ENCODE results near the gene CNPY4.

Gene CNPY4, protein sequence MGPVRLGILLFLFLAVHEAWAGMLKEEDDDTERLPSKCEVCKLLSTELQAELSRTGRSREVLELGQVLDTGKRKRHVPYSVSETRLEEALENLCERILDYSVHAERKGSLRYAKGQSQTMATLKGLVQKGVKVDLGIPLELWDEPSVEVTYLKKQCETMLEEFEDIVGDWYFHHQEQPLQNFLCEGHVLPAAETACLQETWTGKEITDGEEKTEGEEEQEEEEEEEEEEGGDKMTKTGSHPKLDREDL

DNA sequence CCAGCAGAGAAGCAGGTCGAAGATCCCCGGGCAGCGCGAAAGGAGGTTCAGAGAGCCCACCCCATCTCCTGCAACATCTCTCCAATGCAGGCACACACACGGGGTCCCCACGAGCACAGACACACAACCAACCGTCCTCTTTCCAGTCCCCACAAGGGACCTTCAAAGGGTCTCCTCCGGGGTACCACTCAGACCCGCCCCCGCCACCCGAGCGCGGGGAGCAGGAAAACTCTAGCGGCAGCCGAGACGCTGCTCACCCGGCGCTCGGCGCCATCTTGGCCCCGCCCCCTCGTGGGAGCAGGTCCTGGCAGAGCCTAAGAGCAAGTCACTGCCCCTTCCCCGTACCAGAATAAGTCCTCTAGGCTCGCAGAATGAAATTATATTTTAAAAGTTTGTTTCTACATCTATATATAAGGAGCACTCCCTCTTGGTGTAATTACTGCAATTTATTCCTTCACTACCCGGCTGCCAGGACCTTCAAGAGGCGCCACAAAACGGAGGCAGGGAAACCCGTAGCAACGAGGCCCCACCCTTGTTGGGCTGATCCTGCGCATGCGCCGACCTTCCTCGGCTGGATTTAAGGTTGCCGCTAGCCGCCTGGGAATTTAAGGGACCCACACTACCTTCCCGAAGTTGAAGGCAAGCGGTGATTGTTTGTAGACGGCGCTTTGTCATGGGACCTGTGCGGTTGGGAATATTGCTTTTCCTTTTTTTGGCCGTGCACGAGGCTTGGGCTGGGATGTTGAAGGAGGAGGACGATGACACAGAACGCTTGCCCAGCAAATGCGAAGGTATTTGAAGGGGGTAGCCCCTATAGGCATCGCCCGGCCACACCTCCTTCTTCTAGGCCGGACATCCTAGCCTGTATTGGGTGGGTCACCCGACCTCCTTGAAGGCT lies at the start of gene CNPY4, which contains the start of gene TAF6:
Gene CNPY4, plus strand, starts transcription at position 563 of the 898 bp plus-strand sequence. Its CDS starts 111 bp downstream, at position 674.
Gene TAF6, minus strand, starts transcription at position 287 of the 898 bp plus-strand sequence. CDS start 5,149 bp downstream, outside the sequence.
- peak; percentile 100 for DNase-seq (ENCODE audit: low spot score)

DNA sequence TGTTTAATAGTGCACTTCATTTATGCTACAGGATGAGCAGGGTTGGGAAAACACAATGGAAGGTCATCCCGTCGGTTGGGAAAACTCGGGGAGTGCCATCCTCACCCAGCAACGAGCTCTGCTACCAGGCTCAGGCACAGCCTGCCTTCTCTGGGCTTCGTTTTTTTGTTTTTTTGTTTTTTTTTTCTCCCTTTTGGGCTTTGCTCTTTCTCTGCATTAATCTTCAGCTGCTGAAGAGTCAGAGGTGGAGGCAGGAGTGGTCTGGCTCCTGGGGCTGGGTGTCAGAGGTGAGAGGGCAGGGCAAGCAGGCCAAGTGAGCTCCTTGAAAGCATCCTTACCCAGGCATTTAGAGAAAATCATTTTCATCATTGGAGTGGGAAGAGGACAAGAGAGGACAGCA lies 49.4 kb upstream of the CNPY4 start:
- DNase-seq (ENCODE audit: low spot score): no peak

DNA sequence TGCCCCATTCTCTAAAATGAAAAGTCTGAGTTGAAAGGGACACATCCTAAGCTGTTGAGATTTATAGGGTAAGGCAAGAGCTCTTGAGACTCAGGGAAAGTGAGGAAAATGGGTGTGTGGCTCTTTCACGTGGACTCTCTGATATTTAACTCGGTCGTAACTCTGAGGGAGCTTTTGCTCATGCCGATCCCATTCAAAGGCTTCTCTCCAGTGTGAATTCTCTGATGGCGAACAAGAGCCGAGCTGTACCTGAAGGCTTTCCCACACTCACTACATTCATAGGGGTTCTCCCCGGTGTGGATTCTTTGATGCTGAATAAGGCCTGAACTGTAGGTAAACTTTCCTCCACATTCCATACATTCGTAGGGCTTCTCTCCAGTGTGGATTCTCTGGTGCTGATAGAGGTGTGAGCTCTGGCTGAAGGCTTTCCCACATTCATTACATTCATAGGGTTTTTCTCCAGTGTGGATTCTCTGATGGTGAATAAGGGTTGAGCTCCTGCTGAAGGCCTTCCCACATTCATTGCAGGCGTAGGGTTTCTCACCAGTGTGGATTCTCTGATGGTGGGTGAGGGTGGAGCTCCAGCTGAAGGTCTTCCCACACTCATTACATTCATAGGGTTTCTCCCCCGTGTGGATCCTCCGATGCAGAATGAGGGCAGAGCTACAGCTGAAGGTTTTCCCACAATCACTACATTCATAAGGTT lies 48.3 kb upstream of the CNPY4 start:
- DNase-seq (ENCODE audit: low spot score): no peak

DNA sequence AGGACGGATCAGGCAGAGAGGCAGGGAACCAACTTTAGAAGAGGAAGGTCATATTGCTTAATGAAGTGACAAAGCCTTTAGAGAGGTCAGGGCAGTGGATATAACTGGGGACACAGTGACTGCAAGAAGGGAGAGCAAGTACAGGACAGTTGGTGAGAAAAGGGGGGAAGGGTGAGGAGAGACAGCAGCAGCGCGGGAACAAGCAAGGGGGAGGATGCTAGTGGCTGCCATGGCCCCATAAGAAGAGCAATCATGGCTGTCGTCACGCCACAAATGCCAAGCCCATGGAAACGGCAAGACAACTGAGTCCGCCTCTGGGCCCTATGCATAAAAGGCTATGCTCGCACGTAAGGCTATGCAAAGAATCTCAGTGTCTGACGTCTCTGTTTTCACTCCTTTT lies 47.0 kb upstream of the CNPY4 start:
- no peak for DNase-seq (ENCODE audit: low spot score)

DNA sequence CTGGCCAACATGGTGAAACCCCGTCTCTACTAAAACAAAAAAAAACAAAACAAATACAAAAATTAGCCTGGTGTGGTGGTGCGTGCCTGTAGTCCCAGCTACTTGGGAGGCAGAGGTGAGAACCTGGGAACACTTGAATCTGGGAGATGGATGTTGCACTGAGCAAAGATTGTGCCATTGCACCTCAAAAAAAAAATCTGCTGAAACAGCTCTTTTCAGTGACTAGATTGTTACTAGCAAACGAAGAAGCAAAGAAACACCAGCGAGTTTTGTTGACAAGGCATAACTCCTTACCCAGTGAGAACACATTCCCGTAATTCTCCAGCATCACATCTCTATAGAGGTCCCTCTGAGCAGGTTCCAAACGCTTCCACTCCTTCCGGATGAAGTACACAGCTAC lies 44.6 kb upstream of the CNPY4 start:
- DNase-seq (ENCODE audit: low spot score): no peak

DNA sequence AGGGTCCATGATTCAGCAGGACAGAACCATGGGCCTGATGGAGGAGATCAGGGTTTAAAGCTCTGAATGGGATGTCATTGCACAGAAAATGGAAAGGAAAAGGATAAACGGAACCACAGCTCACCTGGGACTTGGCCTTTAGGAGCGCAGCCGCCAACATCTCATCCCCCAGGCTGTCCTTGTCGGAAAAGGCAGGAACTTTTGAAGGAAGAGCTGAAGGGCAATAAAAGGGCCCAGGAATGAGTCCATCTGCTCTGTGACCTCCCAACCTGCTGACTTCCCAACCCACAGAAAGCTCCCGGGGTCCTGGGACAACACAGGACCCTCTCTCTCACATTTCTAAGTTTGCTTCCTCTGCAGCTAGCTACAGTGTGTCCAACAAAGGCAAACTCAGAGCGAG lies 44.0 kb upstream of the CNPY4 start:
- DNase-seq (ENCODE audit: low spot score): no peak

DNA sequence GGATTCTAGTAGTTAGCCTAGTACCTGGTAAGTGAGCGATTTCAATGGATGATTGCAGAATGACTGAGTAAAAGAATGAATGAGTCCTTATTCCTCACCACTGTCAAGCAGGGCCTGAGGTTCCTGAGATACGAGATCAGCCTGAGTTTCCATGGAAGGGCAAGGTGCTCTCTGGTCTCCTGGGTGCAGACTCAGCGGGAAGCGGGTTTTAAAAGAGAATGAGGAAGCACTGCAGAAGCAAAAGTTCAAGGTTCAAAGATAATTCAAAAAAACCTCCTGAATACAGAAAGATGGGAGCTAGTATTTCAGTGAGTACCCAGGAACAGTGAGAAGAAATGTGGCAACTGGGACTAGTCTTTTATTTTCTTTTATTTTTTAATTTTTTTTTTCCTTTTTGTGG lies 42.2 kb upstream of the CNPY4 start:
- DNase-seq (ENCODE audit: low spot score): no peak

DNA sequence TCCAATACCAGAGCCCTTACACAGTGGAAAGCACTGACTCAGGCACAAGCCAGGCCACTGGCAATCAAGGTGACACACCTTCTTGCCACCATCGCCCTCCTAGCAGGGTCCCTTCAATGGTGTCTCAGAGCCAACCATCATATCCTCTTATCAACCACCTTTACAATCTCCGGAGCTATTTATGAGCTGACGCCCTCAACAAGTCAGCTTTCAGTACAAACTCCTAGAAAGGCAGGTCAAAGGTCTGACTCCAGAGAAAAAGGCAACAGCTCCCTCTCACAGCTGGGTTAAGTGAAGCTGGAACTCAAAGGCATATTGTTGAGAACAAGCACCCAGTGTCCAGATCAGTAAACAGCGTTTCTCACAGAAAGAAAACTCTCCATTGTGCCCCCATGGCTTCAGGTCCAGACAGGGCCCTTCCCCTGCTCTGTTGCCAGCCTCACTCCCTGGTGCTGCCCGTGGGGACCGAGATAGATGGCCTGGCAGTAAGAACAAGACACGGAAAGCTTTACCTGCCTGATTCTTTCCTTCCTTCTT lies 40.3 kb upstream of the CNPY4 start:
- DNase-seq (ENCODE audit: low spot score): no peak

DNA sequence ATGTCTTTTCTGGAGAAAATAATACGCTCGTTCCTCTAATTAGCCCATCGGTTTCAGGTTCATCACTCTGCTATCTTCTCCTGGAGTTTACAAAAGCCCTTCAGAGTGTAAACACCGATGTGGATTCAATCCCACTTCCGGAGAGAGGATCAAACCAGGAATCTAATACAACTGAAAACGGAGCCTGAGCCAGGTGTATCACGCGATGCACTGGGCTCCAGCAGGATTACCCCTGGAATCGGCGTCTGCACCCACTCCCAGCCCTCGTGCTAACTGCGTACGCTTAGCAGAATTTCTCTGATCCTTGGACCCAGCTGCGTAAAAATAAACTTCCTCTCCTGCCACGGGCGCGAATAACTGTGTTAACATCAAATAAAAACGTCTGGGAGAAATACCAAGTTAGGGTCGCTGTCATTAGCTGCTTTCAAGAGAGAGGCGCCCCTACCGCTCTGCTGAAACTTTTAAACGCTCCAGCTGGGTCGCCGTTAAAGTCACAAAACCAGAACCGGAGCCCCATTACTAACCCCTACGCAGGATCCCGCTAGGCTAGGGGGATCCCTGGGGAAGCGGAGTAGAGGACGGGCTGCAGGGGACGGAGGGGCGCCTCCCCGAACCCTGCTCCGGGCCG lies 38.4 kb upstream of the CNPY4 start:
- no peak for DNase-seq (ENCODE audit: low spot score)

DNA sequence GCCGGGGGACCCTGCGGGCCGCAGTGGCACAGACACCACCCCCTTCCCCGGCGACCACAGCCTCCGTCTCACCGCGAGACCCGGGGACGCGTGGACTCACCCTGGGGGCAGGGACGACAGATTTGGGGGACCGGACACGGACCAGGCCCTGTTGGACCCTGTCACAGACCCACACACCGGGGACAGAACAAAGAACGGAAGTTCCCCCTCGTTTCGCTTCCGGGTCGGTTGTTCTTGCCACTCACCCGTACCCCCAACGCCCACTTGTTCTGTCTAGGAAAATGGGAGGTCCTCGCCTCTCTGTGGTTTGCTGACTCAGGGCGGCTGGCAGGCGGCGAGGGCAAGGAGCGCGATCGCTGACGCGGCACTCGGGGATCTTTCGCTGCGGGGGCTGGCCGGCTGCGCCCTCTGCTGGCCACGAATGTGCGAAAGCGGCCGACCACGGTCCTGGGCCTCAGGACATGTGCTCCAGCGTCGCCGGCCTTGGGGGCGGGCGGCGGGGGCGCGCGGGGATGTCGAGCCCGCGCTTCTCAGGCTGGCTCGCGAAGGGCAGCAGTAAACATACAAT lies 37.8 kb upstream of the CNPY4 start, which contains the start of gene ZNF3:
Gene ZNF3, minus strand, starts transcription at position 189 of the 568 bp plus-strand sequence. CDS start 4,366 bp downstream, outside the sequence.
- peak; percentile 94 for DNase-seq (ENCODE audit: low spot score)

DNA sequence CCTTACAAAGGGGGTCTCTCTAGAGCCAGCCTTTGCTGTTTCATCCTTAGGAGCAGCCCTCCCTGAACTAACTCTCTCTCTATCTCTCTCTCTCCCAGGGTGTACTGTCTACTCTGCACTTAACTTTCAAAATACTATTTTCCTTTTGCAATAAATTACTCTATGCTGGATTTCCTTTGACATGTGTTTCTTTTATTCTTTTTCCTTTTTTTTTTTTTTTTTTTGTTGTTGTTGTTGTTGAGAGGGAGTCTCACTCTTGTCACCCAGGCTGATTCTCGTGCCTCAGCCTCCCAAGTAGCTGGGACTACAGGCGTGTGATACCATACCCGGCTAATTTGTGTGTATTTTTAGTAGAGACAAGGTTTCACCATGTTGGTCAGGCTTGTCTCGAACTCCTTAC lies 36.5 kb upstream of the CNPY4 start:
- DNase-seq (ENCODE audit: low spot score): no peak

DNA sequence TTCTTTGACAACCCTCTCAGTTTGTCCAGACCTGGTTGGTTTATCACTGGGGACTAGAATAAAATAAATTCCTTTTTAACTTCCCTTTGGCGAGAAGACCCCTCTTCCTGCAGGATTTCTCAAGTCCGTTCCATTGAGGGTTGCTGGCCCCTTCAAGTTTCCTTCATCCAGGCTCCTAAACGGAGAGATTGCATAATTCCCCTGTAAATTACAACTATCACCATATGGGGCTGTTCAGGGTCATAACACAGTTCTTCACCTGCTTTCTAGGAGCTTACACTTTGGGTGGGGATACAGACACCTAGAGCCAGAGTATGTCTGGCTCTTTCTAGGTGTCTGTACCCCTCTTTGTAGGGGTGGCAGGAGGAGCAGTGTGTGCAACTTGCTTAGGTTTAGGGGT lies 33.9 kb upstream of the CNPY4 start:
- no peak for DNase-seq (ENCODE audit: low spot score)

DNA sequence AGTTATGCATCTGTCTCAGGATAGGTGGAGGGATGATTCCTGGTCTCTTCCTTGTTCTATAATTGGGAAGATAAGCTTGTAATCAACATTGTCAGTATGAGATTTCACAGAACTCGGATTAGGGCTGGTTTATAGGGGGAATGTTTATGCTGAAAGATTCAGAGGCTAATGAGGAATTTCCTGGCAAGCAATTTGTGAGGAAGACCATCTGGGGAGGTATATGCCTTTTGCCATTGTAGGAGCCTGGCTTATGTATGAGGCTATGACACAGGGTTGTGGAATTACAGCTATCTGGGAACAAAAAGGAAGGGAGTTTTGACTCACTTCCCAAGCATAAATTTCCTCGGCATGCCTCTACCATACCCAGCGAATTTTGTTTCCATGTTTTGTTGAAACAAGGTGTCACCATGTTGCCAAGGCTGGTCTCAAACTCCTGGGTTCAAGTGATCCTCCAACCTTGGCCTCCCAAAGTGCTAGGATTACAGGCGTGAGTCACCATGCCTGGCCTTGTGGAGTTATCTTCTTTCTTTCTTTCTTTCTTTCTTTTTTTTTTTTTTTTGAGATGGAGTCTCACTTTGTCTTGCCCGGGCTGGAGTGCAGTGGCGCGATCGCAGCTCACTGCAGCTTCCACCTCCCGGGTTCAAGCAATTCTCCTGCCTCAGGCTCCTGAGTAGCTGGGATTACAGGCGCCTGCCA lies 32.2 kb upstream of the CNPY4 start:
- DNase-seq (ENCODE audit: low spot score): peak; percentile 91

DNA sequence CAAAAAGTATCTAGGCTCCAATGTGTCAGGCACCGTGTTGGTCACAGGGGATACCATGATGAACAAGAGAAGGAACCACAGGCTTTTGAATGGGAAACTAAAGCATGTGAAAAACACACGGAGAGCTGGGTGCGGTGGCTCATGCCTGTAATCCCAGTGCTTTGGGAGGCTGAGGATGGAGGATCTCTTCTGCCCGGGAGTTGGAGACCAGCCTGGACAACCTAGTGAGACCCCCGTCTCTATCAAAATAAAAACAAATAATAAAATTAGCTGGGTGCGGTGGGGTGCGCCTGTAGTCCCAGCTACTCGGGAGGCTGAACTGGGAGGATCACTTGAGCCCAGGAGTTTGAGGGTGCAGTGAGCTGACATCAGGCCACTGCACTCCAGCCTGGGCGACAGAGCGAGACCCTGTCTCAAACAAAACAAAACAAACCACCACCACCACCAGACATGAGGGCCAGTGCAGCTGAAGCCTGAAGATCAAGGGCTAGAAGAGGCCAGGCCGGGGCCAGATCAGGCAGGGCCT lies 31.3 kb upstream of the CNPY4 start:
- DNase-seq (ENCODE audit: low spot score): no peak

DNA sequence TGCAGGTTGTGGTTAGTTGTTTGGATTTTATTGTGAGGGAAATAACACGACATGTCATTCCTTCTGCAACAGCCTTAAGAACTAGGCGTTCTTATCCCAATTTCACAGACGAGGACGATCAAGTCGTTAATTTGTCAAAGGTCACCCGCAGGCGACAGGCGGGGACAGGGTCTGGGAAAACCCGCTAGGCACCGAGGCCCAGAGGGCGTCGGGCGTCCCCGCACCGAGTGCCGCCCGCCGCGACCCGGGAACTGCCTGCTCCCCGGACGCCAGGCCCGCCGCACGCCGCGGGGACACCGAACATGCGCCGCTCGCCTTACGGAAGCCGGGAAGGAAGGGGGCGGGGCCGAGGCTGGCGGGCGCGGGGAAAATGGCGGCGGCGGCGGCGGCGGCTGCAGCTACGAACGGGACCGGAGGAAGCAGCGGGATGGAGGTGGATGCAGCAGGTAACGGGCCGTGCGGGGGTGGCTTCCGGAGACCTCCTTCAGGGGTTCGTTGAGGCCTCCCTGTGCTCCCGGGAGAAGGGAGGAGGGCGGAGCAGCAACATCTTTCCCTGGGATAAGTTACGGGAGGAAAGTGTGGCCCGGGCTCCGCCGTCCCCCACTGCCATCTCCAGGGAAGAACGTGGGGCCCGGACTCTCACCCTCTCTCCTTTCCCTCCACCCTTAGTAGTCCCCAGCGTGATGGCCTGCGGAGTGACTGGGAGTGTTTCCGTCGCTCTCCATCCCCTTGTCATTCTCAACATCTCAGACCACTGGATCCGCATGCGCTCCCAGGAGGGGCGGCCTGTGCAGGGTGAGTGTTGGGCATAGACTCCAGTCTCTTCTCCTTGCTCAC lies 30.6 kb upstream of the CNPY4 start, which contains the start of gene COPS6:
Gene COPS6, plus strand, starts transcription at position 349 of the 837 bp plus-strand sequence. Its CDS starts 22 bp downstream, at position 371.
- DNase-seq (ENCODE audit: low spot score): peak; percentile 68

DNA sequence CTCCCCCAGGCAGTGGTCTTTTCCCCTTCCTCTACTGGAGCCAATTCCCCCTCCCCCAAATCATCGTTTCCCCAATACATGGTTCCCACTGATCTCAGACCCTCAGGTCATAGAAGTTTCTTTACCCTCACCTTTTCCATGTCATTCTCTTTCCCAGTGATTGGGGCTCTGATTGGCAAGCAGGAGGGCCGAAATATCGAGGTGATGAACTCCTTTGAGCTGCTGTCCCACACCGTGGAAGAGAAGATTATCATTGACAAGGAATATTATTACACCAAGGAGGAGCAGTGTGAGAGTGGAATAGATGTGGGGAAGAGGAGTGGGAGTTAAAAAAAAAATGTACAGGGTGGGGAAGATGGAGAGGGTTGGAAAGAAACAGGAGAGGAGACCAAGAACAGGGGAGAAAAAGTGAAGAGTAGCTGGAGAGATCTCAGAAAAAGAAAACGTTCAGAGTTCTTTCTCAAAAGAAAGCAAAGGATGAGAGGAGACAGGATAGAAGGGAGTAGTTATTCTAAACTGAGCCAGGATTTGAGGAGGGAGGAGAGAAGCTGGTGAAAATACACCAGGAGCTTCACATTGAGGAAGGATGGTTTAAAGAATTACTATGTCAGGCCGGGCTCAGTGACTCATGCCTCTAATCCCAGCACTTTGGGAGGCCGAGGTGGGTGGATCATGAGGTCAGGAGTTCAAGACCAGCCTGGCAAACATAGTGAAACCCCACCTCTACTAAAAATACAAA lies 29.8 kb upstream of the CNPY4 start:
- DNase-seq (ENCODE audit: low spot score): no peak

DNA sequence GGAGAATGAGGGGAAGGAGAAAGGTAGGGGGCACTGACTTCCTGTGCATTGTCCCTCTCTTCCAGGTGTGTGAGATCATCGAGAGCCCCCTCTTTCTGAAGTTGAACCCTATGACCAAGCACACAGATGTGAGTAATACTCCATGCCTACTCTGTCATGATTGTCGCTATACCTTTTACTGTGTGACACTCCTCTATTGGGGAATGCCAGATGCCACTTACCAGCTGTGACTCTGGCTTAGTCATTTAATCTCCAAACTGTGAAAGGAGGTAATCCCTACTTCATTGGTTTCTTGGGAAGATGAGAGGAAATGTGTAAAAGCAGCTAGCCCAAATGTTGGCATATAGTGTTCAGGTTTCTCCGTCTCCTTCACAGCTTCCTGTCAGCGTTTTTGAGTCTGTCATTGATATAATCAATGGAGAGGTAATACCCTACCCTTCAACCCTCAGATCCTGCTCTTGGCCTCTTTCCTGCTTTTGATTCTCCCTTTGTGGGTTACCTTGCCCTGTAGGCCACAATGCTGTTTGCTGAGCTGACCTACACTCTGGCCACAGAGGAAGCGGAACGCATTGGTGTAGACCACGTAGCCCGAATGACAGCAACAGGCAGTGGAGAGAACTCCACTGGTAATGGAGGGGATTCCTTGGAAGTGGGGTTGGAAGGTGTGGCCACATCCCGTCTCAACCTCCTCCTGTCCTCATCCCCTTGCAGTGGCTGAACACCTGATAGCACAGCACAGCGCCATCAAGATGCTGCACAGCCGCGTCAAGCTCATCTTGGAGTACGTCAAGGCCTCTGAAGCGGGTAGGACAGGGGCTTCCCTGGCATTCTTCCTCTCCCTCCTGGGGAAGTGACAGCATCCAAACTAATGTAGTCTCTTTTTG lies 28.7 kb upstream of the CNPY4 start:
- DNase-seq (ENCODE audit: low spot score): no peak

Measured in hepatic stellate cell (primary cell).